HG03060 (cell line): ENCODE results near the gene CLOCK.
A peak's percentile ranks its signal among the peaks of the same experiment; 100 is the strongest.

Source experiments
- ATAC-seq: cut with Tn5 transposase; IDR thresholded peaks from one replicate; pipeline ENCODE4 v1.9.1; 2021; ENCODE audit warnings: low read depth, moderate number of reproducible peaks; ENCODE audit not compliant: unreplicated experiment

CLOCK gene

GRCh38 chr4:55386840-55387239, 159.9 kb downstream of the CLOCK start:
- ATAC-seq, result no peak

GRCh38 chr4:55386073-55386472, 160.6 kb downstream of the CLOCK start:
- ATAC-seq, result peak; percentile 66

- ATAC-seq, result no peak
Observed at GRCh38 chr4:55385201-55385649, 161.5 kb downstream of the CLOCK start.

- no peak for ATAC-seq
Observed at GRCh38 chr4:55382488-55383003, 164.2 kb downstream of the CLOCK start.

- ATAC-seq, result no peak
Observed at GRCh38 chr4:55381502-55381901, 165.2 kb downstream of the CLOCK start.

- no peak for ATAC-seq
Observed at GRCh38 chr4:55380576-55380975, 166.1 kb downstream of the CLOCK start.

- no peak for ATAC-seq
Observed at GRCh38 chr4:55378617-55379467, 167.9 kb downstream of the CLOCK start.
